ENCODE results near the gene STOX2.

DNA sequence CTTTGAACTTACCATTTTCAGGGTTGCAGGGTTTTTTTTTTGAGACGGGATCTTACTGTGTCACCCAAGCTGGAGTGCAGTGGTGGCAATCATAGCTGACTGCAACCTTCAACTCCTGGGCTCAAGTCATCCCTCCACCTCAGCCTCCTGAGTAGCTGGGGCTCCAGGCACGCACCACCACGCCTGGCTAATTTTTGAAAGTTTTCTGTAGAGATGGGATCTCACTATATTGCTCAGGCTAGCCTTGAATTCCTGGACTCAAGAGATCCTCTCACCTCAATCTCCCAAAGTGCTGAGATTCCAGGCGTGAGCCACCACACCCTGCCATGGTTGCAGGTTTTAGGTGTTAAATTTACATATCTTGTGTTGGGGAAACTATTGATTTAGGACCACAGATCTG, 64.5 kb downstream of the STOX2 start:
- TF ChIP-seq, protein P1, sequence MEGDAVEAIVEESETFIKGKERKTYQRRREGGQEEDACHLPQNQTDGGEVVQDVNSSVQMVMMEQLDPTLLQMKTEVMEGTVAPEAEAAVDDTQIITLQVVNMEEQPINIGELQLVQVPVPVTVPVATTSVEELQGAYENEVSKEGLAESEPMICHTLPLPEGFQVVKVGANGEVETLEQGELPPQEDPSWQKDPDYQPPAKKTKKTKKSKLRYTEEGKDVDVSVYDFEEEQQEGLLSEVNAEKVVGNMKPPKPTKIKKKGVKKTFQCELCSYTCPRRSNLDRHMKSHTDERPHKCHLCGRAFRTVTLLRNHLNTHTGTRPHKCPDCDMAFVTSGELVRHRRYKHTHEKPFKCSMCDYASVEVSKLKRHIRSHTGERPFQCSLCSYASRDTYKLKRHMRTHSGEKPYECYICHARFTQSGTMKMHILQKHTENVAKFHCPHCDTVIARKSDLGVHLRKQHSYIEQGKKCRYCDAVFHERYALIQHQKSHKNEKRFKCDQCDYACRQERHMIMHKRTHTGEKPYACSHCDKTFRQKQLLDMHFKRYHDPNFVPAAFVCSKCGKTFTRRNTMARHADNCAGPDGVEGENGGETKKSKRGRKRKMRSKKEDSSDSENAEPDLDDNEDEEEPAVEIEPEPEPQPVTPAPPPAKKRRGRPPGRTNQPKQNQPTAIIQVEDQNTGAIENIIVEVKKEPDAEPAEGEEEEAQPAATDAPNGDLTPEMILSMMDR (IDR thresholded peaks at IDR 0.05; ENCODE audit: insufficient read depth, low read depth, low read length) = no peak
- no peak for TF ChIP-seq EZH2 (IDR thresholded peaks at IDR 0.05; ENCODE audit: insufficient read depth, low read length)
